Measurements from ENCODE around the gene ZNF100.
"Not testable (repeated sequence)": the region's sequence is repeated elsewhere in the genome, so short reads cannot be mapped to it uniquely, and the experiment has no call there.

The ZNF100 gene

DNA sequence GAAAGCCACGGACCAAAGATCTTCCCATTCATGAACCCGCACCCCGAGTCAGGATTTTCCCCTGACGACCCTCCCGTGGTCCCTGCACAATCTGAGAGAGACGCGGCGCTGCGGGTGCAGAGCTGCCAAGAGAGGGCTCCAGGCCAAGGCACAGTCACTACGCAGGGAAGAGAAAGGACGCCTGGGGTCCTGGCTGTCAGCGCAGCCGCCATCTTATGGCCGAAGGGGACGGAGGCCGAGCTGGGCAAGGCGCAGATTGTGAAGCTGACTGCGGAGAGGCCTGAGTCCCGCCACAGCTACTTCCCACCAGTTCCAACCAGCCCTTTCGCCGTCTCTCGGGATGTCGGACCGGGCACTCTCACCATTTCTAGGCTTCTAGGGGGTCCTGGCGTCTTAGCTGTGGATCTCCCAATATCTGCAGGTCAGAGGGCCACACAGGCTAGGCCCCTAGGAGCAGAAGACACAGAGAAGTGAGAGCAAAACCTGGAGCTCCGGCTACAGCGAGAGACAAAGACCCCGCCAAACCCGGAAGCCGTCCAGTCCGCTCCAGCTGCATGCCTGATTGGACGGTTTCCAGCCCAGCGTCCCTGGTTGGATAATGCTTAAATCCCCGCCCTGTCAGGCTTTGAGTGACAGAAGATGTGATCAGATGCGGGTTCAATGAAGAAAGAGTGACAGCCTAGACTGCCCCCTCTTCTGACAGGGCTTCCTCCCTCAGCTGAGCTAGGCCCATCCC, at the start of gene ZNF100:
Gene ZNF100 (minus strand): TSS at position 515 of the 736 bp plus-strand sequence. CDS start 150 bp downstream, at position 365.
- DNase-seq (ENCODE audit: low spot score), result peak; percentile 93

DNA sequence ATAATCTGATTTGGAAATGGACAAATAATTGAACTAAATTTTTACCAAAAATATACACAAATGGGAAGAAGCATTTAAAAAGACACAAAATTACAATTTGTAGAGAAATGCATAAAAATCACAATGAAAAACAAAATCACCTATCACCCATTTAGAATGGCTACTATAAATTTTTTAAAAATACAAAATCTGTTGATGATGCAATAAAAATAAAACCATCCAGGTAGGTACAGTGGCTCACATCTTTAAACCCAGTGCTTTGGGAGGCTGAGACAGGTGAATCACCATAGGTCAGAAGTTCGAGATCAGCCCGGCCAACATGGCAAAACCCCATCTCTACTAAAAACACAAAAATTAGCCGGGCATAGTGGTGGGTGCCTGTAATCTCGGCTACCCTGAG, 45.1 kb upstream of the ZNF100 start:
- DNase-seq (ENCODE audit: low spot score), result no peak

DNA sequence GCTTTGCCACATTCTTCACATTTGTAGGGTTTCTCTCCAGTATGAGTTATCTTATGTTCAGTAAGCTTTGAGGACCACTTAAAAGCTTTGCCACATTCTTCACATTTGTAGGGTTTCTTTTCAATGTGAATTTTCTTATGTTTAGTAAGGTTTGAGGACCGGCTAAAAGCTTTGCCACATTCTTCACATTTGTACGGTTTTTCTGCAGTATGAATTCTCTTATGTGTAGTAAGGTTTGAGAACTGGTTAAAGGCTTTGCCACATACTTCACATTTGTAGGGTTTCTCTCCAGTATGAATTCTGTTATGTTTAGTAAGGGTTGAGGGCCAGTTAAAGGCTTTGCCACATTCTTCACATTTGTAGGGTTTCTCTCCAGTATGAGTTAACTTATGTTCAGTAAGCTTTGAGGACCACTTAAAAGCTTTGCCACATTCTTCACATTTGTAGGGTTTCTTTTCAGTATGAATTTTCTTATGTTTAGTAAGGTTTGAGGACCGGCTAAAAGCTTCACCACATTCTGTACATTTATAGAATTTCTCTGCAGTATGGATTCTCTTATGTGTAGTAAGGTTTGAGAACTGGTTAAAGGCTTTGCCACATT, 41.1 kb upstream of the ZNF100 start:
- not testable (repeated sequence) for DNase-seq (ENCODE audit: low spot score)

DNA sequence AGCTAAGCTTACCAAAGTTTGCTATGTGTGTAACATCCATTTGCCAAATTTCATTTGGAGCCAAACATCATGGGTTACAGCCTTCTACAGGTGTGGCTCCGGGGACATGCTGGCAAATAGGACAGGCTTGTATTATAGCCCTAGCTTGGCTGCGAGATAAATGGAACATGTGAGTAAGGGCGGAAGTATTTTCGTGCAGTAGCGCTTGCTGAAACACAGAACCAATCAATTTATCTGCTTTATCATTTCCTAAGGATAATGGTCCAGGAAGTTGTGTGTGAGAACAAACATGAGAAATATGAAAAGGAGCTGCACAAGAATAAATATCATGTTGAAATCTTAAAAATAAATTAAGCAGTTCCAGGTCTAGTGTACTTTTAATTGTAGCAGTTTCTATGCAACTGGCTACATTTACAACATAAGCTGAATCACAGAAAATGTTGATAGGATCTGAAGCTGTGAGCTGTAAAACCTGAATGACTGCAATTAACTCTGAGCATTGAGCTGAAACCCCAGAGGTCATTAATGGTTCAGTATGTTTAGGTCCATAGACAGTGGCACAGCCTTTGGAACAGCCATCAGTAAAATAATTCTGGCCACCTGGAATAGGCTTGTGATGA, 22.2 kb upstream of the ZNF100 start:
- no peak for DNase-seq (ENCODE audit: low spot score)

DNA sequence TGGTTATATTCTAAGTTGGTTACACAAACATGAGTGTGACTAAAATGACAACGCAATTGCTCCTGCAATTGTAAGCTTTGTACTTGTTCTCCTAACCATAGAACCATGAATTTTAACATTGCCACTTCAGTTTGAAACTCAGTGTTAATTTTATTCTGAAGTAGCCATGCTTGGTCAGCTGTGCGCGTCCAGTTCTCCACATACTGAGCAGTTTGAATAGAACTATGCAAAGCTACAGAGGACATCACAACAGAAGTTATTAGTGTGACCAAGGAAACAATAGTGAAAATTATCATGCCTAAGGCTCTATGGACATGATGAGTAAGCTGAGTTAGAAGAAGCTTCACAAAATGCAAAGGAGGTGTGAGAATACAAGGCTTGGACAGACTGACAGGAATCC, 19.6 kb upstream of the ZNF100 start:
- DNase-seq (ENCODE audit: low spot score), result no peak

DNA sequence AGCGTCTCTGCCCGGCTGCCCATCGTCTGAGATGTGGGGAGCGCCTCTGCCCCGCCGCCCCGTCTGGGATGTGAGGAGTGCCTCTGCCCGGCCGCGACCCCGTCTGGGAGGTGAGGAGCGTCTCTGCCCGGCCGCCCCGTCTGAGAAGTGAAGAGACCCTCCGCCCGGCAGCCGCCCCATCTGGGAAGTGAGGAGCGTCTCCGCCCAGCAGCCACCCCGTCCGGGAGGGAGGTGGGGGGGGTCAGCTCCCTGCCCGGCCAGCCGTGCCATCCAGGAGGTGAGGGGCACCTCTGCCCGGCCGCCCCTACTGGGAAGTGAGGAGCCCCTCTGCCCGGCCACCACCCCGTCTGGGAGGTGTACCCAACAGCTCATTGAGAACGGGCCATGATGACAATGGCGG, 8.4 kb upstream of the ZNF100 start:
- not testable (repeated sequence) for DNase-seq (ENCODE audit: low spot score)

DNA sequence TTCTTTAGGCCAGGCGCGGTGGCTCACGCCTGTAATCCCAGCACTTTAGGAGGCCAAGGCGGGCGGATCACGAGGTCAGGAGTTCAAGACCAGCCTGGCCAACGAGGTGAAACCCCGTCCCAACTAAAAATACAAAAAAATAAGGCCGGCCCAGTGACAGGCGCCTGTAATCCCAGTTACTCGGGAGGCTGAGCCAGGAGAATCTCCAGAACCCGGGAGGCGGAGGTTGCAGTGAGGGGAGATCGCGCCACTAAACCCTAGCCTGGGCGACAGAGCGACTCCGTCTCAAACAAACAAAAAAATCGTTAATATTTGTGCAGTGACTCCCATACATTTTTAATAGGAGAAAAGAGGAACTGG, 694 bp downstream of the ZNF100 start:
- DNase-seq (ENCODE audit: low spot score), result not testable (repeated sequence)

DNA sequence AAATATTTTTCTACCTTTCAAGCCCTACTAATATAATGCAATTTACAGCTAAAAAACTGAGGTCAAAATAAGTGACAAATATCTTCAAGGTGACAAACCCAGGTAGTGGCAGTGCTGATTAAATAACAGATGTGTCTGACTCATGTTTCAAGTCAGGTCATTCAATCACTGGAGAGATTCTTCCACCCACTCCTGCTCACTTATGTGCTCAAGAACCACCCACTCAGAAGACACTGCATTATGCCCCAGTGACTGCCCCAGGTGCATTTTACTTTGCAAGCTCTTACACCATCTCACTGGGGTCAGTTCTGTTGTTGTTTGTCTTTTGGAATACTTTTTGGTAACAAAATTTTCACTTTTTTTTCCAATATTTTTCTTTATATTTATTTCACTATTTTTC, 2.2 kb downstream of the ZNF100 start:
- DNase-seq (ENCODE audit: low spot score), result no peak

DNA sequence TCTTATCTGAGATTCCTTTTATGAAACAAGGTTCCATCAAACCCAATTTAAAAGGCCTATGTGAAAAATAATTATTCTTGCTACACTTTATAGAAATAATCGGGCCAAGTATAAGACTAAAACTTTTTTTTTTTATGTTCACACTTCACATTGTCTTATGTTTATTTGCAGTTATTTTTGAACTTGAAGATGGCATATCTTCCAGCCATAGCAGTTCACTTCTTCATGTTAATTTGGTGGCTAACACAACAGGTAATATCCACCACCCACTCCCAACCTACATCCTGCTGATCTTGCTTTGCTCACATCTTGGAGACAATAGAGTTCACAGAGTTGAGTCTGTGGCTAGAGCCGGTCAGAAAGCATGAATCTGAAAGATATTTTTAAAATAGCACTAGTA, 5.8 kb downstream of the ZNF100 start:
- DNase-seq (ENCODE audit: low spot score), result not testable (repeated sequence)

DNA sequence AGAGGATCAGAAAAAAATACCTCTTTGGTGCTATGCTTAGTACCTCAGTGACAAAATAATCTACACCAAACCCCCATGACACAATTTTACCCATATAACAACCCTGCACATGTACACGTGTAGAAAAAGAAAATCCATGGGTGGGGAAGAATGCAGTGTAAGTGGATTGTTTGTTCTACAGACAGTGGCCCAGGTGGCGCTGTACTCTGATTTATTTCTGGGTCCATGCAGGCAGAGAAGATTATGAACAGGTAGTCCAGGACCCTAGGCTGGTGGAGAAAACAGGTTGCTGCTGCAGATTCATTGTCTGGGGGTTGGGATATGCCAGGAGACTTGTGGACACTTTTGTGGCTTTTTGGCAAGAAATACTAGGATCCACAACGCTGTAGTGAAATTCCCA, 9.1 kb downstream of the ZNF100 start:
- no peak for DNase-seq (ENCODE audit: low spot score)

DNA sequence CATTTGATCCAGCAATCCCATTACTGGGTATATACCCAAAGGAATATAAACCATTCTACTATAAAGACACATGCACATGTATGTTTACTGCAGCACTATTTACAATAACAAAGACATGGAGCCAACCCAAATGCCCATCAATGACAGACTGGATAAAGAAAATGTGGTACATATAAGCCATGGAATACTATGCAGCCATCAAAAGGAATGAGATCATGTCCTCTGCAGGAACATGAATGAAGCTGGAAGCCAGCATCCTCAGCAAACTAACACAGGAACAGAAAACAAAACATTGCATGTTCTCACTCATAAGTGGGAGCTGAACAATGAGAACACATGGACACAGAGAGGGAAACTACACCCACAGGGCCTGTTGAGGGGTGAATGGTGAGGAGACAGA, 11.8 kb downstream of the ZNF100 start:
- not testable (repeated sequence) for DNase-seq (ENCODE audit: low spot score)

DNA sequence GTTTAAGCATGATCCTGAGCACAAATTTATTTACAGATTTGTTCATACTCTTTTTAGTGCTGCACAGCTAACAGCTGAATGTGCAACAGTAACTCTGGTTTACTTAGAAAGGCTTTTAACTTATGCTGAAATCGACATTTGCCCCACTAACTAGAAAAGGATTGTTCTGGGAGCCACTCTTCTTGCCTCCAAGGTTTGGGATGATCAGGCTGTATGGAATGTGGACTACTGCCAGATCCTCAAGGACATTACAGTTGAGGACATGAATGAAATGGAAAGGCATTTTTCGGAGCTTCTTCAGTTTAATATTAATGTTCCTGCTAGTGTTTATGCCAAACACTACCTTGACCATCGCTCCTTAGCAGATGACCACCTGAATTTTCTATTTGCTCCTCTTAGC, 16.0 kb downstream of the ZNF100 start:
- DNase-seq (ENCODE audit: low spot score), result no peak

DNA sequence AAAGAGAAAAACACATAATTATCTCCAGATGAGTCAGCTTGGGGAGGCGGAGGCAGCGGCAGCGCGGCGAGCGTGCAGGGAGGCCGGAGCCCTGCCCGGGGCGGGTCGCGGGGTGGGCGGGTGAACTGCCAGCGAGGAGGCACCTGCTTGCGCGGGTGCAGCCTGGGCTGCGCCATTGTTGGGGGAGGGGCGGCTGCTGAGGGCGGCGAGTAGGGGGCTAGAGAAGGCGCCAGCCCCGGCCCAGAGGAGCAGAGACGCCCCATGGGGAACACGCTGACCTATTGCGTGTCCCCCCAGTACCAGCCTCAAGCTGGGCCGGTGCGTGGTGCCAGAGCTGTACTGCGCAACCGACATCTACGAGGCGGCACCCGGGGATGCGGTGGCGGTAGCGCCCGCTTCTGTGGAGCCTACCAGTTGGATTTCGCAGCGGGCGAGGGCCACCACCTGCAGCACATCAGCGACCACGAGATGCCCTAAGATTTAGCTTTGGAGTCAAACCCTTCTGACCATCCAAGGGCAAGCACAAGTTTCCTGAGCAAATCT, 16.7 kb downstream of the ZNF100 start:
- no peak for DNase-seq (ENCODE audit: low spot score)

DNA sequence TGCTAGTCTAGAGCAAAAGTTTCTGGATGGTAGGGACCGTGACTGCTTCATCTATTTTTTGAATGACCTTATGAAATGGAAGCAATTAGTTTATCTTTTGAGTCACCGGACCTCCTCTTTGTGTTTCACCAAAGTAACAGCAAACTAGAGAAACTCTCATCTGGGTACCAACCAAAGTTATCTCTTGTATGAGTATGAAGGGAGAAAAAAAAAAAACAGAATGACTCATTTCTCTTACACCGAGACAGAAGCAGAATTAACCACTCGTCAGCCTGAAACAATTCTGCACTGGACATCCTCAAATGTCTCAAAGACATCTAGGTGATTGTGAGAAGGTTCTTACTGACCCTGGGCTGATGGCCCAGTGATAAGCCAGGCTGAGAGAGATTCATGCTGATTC, 18.3 kb downstream of the ZNF100 start:
- no peak for DNase-seq (ENCODE audit: low spot score)

DNA sequence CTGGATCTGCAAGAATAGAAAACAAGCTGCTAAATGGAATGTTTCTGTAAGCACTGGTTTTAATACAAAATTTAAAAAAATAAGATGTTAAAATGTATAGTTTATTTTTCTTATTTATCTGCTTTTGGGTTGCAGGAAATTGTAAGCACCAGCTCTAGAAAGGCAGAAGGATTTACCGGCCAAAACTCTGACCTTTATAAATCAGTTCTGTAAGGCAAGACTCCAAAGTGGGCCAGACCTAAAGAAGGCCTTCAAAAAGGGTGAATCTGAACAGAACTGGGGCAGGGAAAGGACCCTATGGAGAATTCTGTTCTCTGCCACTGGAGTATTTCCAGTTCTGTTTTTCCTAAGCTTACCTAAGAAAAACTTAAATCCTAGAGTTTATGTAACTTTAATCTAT, 19.3 kb downstream of the ZNF100 start:
- no peak for DNase-seq (ENCODE audit: low spot score)

DNA sequence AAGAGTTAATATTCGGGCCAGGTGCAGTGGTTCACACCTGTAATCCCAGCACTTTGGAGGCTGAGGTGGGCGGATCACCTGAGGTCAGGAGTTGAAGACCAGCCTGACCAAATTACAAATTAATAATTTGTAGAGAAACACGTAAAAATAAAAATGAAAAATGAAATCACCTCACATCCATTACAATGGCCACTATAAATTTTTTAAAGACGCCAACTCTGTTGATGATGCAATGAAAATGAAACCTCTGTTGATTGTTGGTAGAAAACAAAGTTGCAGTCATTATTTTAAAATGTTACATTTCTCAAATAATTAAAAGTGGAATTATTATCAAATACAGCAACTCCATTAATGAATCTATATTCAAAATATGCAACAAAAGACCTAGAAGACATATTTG, 26.8 kb downstream of the ZNF100 start:
- DNase-seq (ENCODE audit: low spot score), result no peak

DNA sequence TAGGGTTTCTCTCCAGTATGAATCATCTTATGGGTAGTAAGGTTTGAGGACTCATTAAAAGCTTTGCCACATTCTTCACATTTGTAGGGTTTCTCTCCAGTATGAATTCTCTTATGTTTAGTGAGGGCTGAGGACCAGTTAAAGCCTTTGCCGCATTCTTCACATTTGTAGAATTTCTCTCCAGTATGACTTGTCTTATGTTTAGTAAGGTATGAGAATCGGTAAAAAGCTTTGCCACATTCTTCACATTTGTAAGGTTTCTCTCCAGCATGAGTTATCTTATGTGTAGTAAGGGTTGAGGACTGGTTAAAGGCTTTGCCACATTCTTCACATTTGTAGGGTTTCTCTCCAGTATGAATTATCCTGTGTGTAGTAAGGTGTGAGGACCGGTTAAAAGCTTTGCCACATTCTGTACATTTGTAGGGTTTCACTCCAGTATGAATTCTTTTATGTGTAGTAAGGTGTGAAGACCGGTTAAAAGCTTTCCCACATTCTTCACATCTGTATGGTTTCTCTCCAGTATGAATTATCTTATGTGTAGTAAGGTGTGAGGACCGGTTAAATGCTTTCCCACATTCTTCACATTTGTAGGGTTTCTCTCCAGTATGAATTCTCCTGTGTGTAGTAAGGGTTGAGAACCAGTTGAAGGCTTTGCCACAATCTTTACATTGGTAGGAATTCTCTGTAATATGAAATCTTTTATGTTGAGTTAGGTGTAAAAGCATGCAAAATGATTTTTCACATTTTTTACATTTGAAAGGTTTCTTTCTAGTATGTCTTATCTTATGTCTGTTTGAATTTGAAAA, 40.2 kb downstream of the ZNF100 start:
- not testable (repeated sequence) for DNase-seq (ENCODE audit: low spot score)

DNA sequence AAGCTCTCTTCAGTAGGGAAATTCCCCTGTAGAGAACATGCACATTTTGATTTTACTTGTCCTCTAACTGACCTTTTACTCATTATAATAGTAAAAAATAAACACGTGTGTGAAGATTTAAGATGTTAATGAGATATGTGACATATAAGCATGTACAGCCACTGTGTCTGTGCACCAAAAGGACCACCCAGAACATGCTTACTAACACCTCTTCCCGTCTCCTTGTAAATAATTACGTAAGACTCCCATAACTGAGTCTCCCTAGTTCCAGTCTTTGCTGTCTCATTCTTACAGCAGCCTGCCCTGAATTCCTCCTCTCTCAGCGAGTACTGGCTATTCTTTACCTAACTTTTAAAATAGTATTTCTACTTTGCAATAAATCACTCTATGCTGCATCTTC, 53.6 kb downstream of the ZNF100 start:
- DNase-seq (ENCODE audit: low spot score), result no peak

DNA sequence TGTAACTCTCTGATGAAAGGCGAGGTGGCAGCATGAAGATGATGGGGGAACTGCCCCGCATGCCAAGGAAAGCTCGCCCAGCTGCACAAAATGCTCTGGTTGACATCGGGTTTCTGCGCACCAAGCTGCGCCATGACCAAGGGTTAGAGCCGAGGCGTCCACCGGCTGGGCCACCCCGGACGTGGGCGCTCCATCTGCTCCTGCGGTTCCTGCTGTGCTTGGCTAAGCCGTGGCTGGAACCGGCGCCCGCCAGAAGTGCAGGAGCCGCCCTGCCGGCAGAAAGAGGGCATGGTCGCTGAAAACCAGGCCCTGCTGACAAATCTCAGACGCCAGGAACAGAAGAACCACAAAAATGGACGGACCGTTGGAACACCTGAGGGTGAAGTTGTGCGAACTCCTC, 57.9 kb downstream of the ZNF100 start:
- DNase-seq (ENCODE audit: low spot score), result no peak

DNA sequence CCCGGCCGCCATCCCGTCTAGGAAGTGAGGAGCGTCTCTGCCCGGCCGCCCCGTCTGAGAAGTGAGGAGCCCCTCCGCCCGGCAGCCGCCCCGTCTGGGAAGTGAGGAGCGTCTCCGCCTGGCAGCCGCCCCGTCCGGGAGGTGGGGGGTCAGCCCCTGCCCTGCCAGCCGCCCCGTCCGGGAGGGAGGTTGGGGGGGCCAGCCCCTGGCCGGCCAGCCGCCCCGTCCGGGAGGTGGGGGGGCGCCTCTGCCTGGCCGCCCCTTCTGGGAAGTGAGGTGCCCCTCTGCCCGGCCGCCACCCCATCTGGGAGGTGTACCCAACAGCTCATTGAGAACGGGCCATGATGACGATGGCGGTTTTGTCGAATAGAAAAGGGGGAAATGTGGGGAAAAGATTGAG, 59.5 kb downstream of the ZNF100 start:
- not testable (repeated sequence) for DNase-seq (ENCODE audit: low spot score)

DNA sequence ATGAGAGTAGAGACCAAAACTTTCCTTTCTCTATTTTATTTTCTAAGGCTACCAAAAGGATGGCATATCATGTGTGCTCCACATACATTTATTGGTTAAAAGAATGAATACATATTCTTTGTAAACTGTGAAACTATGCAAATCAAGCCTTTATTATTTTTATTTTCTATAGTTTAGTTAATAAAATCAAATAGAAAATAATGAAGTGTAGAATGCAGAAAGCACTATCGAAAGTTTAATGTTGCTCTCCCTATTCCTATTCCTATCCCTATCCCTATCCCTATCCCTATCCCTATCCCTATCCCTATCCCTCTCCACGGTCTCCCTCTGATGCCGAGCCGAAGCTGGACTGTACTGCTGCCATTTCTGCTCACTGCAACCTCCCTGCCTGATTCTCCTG, 60.3 kb downstream of the ZNF100 start:
- DNase-seq (ENCODE audit: low spot score), result no peak

DNA sequence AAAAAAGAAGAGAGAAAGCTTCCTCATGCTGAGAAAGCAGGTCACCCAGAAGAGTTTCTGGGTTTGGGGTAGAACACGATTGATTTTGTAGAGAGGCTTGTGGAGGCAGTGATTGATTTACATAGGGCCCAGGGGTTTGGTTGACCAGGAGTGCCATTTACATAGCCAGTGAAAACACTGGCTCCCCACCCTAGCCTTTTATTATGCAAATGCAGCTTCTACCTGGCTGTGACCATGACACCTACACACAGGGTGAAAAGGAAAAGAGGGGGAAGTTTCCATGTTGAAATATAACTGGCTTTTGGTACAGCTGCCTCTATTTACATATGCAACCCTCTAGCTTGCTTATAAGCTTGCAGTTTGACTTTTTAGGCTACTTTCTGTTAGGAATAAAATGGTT, 62.0 kb downstream of the ZNF100 start:
- DNase-seq (ENCODE audit: low spot score), result no peak

Data from globus pallidus (tissue), 1 donor.